Liver (tissue), 3 donors: ENCODE results near the gene MARCHF9.

Source experiments
- RAD21 ChIP-seq, 2 donors: IDR thresholded peaks; 2 replicates each; pipeline ENCODE4 v1.6.1; 2016; ENCODE audit warnings: antibody characterized with exemption in 2 of 2, mild to moderate bottlenecking in 2 of 2
- SP1 ChIP-seq: IDR thresholded peaks from 2 replicates; pipeline ENCODE4 v1.6.1; 2018; ENCODE audit warnings: antibody characterized with exemption, mild to moderate bottlenecking
- TAF1 ChIP-seq: conservative IDR thresholded peaks from 2 replicates; pipeline ENCODE4 v1.6.1; 2016; ENCODE audit warnings: antibody characterized with exemption, mild to moderate bottlenecking
- TF ChIP-seq, protein P1 (sequence below): fragments of 150-350 bp; IDR thresholded peaks from 2 replicates; pipeline ENCODE4 v1.5.1; 2017; ENCODE audit warnings: improper control_type of control experiment, low read depth, low read length; ENCODE audit not compliant: missing input control
- donor health status: healthy.
- donor health status: healthy.

DNA sequence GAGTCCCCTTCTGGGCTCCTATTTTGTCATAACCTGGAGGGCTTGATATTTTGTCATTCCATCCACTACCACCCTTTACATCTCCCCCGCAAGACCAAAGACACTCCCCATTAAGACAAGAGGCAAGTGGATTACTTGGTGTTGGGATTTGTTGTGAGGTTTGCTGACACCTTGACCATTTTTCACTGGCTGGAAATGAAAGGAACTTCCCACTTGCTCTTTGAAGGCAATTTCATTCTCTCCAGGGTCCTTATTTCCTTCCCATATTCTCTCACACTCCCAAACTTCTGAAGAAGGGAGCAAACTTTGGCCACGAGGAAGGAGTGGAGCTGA lies 31.3 kb upstream of the MARCHF9 start:
- TF ChIP-seq, protein P1, sequence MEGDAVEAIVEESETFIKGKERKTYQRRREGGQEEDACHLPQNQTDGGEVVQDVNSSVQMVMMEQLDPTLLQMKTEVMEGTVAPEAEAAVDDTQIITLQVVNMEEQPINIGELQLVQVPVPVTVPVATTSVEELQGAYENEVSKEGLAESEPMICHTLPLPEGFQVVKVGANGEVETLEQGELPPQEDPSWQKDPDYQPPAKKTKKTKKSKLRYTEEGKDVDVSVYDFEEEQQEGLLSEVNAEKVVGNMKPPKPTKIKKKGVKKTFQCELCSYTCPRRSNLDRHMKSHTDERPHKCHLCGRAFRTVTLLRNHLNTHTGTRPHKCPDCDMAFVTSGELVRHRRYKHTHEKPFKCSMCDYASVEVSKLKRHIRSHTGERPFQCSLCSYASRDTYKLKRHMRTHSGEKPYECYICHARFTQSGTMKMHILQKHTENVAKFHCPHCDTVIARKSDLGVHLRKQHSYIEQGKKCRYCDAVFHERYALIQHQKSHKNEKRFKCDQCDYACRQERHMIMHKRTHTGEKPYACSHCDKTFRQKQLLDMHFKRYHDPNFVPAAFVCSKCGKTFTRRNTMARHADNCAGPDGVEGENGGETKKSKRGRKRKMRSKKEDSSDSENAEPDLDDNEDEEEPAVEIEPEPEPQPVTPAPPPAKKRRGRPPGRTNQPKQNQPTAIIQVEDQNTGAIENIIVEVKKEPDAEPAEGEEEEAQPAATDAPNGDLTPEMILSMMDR: no peak
- TF ChIP-seq RAD21 (IDR thresholded peaks at IDR 0.05) (no peak), TAF1 (no peak), SP1 (no peak)
